T-helper 22 cell (primary cell): ENCODE data around the gene HIF3A.
A peak's percentile ranks its signal among the peaks of the same experiment; 100 is the strongest.
"Not testable (repeated sequence)": the region's sequence is repeated elsewhere in the genome, so short reads cannot be mapped to it uniquely, and the experiment has no call there.

ENCODE experiments used
- DNase-seq: peaks from one replicate; pipeline ENCODE4 v3.0.0-alpha.2; 2020; ENCODE audit warnings: low read depth

Gene HIF3A

DNA sequence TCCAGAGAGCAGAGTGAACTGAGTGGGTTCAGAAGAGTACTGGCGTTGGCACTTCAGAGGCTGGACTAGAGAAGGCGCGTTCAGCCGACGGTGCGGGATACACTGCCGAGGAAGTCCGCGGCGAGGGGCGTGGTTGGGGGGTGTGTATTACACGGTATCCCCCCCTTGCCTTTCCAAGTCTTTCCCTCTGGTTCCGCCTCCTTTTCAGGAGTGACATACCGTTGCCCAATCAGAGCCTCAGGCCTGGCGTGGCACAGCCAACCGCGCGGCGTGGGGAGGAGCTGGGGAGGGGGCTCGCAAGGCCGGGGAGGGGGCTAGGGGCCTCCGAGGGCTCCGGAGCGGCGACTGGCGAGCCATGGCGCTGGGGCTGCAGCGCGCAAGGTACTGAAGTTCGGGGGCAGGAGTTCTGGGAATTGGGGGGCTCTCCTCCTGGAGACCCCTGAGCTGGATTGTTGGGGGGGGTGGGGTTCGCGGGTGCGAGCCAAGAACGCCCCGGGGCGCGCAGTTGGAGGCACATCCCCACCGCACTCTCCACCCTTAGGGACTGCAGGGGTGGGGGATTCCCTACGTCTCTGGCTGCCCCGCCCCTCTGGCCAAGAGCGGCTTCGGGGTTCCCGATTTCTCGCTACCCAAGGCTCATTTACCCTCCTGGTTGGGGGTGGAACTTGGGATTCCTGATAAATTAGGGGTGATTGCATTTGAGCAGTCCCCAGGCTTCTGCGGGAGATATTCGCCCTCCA, at the start of gene HIF3A:
Gene HIF3A, plus strand, starts transcription at position 321 of the 740 bp plus-strand sequence. Its CDS starts 35 bp downstream, at position 356.
- no peak for DNase-seq

DNA sequence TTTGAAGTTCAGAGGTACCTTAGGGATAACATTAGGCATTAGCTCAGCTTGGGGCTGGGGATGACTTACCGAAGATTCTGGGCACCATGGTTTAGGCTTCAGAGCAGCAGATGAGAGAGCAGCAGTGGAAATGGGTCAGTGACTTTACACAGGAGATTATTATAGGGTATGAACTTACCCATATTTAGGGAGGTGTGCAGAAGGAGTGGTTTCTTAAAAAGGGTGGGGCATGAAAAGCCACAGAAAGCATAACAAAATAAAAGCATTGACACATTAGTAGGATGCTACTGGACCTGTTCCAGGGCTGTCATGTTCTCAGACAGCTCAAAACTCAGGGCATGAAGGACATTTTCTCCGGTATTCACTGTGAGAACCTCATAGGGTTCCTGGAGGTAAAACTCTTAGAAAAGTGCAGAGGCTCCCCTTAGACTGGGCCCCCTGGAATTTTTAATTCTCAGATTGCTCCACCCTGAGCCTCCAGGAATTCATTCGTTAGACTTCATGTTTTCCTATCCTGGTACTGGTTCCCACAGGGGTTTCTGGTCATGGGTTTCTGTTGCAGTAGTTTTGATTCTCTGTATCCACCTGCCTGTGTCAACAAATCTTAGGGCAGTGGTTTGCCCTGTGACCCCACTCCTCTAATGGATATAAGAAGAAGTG, 46.6 kb upstream of the HIF3A start:
- no peak for DNase-seq

DNA sequence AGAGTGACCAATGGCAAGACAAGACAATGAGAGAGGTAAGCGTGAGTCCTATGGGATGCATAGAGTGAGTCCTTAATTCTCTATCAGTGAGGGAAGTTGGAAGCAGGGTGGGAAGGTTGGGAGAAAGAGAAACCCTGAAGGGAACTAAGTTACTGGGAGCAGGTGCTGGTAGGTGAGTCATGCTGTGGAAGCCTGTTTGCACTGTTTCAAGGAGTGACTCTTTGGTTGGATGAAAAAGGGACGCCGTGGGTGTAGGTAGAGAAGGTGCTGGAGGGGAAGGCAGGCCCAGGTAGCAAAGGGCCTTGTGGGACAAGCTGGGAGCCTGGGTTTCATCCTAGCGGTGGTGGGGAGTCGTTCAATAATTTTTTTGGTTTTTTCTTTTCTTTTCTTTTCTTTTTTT, 45.4 kb upstream of the HIF3A start:
- no peak for DNase-seq

DNA sequence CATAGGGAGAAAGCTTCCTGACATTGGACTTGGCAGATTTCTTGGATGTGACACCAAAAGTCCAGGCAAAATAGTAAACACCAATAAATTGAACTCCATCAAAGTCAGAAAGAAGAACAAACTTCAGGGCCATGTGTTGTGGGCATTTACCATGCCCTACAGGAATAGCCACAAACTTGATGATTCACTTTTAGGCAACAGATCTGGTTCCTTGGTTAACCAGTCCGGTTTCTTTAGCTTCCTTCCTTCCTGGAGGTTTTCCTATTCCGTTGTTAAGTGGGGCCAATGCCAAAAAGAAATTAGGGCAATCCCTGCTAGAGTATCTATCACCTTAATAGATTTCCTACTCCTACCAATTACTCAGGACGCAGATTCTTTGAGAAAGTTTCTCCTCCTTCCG, 42.1 kb upstream of the HIF3A start:
- DNase-seq = no peak

DNA sequence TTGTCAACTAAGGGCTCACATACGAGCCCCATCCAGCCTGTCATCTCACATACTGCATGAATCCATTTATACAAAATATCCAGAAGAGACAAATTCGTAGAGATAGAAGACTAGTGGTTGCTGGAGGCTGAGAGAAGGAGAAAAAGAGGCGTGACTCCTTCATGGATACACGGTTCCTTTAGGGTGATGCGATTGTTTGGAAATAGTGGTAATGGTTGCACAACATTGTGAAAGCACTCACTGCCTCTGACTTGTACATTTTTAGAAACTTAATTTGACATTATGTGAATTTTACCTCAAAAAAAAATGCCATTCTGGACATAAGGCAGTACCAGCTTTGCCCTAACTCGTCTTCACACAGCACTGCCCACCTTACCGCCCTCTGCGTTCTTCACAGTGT, 40.0 kb upstream of the HIF3A start:
- no peak for DNase-seq

DNA sequence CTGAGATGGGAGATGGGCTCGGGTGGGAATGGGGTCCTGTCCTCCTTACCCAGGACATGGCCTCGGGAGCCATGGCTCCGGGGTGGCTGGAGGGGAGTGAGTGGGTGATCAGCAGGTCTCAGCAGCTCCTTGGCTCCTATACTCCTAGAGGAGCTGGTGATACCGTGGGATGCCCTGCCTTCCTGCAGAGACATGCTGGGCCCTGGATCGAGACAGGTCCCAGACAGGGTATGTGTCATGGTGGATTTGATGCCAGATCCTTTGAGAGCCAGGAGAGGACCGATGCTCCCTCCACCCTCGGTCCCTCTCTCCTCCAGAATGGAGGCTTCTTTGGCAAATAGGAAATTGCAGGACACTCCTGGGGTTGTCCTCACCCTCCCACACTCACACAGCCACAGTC, 35.3 kb upstream of the HIF3A start:
- DNase-seq = not testable (repeated sequence)

DNA sequence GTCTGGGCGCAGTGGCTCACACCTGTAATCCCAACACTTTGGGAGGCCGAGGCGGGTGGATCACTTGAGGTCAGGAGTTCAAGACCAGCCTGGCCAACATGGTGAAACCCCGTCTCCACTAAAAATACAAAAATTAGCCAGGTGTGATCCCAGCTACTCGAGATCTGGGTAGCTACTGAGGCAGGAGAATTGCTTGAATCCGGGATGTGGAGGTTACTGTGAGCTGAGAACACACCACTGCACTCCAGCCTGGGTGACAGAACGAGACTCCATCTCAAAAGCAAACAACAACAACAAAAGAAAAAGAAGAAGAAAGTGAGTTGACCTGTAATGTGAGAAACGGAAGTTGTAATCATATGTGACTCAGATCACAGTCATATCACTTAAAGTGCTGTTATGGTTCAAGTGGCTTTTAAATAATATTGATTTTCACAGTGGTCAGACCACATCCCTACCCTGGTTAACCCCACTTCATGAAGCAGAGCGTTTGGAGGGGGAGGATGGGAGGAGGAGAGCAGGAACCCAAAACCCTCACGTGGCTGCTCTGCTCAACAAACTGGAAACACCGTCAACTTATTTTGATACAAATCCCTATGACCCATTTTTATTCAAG, 34.1 kb upstream of the HIF3A start:
- DNase-seq = peak; percentile 38

DNA sequence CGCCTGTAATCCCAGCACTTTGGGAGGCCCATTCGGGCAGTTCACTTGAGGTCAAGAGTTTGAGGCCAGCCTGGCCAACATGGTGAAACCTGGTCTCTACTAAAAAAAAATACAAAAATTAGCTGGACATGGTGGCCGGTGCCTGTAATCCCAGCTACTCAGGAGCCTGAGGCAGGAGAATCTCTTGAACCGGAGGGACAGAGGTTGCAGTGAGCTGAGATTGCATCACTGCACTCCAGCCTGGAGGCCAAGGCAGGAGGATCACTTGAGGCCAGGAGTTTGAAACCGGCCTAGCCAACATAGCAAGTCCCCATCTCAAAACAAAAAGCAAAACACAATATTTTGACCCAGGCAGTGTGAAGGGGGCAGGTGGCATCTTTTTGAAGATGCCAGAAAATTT, 32.0 kb upstream of the HIF3A start:
- DNase-seq = not testable (repeated sequence)

DNA sequence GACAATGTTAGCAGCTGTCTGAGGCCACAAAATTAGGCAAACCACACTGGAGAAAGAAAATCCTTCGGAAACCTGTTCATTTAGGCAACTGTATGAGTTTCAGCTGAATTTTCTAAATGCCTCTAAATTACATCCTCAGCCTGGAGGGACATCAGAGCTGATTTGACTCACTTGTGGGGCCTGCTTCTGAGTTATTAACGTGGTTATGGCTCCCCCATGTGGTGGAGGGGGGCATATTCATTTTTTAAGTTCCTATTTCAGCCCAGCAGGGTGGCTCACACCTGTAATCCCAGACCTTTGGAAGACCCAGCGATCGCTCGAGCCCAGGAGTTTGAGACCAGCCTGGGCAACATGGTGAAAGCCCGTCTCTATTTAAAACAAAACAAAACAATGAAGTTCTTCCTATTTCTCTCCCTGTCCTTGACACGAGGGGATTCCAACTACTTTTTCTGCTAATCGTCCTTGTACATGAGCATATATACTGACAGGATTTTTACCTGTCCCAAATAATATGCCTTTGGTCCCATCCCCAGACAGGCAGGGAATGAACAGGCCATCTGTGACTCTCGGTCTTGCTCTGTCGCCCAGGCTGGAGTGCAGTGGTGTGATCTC, 31.5 kb upstream of the HIF3A start:
- peak; percentile 32 for DNase-seq

DNA sequence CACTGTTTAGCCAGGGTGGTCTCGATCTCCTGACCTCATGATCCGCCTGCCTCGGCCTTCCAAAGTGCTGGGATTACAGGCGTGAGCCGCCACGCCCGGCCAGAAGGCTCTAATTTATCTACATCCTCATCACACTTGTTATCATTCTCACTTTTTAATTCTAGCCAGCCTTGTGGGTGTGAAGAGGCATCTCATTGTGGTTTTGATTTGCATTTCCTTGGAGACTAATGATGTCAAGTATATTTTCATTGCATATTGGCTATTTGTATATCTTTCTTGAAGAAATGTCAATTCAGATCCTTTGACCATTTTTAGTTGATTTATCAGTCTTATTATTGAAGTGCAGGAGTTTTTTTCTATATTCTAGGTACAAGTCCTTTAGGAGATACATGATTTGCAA, 27.7 kb upstream of the HIF3A start:
- no peak for DNase-seq

DNA sequence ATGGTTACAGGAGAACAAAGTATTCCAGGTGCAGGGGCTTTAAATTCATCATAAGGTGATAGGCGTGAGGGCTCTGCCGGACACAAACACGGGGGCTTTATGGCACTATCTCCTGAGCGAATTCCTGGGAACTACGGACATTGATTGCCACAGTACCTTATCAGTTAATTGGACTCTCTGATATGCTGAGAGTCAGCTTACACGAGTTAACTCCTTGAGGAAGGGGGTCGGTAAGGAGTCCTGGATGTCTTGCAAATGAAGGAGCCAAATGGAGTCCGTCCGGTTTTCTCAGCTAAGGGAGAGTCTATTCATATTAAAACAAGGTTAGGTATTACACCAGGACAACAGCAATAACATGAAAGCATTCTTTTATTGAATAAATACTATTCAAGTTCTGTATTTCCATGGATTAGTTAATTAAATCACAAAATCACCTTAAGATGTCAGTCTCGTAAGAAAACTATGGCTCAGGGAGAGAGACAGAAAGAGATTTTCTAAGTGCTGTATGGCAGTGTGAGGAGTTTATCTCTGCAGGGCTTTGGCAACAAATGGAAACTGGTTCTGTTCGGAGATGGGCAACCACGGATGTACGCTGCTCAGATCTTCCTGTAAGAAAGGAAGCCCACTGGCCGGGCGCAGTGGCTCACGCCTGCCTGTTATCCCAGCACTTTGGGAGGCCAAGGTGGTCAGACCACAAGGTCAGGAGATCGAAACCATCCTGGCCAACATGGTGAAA, 26.2 kb upstream of the HIF3A start:
- no peak for DNase-seq

DNA sequence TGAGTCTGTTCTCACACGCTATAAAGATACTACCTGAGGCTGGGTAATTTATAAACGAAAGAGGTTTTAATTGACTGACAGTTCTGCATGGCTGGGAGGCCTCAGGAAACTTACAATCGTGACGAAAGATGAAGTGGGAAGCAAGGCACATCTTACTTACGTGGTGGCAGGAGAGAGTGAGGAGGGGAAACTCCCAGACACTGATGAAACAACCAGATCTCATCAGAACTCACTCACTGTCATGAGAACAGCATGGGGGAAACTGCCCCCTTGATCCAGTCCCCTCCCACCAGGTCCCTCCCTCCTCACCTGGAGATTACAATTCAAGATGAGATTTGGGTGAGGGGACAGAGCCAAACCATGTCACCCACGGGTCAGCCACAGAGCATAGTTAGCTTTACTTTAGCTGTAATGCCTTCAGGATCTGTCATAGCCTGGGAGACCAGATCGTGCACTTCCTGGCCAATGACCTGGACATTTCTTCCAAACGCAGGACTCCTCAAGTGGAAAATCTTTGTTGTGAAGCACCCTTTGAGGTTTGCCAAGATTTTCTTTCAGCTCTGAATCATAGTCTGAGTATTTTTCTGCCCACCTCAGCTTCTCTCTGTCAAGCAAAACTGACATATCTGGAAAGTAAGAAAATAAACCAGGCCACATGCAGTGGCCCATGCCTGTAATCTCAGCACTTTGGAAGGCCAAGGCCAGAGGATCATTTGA, 25.2 kb upstream of the HIF3A start:
- DNase-seq = no peak

DNA sequence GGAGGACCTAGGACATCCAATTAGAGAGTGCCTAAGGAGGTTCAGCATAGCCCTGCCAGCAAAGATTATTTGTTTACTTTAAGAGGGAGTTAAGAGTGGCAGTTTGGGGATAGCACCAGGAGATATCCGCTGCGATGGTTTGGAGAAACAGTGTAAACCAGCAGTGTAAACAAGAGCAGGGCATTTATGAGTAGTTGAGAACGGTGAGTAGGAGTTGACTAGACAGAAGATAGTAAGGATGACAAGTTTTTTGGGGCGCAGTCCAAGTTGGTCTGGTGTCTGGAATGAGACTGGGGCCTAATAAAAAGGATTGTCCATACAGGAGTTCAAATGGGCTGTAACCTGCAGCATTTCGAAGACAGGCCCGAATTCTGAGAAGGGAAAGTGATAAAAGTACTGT, 22.9 kb upstream of the HIF3A start:
- DNase-seq = not testable (repeated sequence)

DNA sequence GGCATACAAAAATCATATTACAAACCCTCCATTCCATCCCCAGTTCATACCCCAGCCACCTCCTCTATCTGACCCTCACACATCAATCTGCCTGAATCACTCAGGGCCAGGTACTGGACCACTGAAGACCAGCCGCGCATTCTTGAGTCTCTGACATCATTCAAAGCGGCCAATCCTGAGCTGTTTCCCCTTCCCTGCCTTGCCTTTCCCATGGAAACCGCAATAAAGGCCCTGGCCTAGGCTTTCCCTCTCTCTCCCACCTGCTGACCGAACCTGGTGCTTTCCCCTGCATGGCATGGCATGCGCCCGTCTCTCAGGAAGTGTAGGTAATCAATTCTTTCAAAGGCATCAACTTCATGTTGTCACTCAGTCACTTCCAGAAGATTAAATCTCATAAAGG, 17.7 kb upstream of the HIF3A start:
- DNase-seq = no peak

DNA sequence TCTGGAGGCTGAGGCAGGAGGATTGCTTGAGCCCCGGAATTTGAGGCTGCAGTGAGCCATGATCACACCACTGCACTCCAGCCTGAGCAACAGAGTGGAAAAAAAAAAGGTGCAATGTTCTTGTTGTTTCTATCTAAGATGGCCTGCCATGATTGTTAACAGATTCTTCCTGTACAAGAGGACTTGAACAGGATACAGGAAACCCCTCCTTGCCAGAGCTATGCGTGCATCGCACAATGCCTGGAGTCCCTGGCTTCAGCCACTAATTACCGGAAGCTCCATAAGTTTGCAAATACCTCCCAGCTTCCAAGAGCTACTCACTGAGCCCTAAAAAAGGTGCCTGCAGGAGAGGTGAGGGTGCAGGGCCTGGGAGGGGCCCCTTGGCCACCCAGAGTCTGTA, 13.1 kb upstream of the HIF3A start:
- DNase-seq = no peak

DNA sequence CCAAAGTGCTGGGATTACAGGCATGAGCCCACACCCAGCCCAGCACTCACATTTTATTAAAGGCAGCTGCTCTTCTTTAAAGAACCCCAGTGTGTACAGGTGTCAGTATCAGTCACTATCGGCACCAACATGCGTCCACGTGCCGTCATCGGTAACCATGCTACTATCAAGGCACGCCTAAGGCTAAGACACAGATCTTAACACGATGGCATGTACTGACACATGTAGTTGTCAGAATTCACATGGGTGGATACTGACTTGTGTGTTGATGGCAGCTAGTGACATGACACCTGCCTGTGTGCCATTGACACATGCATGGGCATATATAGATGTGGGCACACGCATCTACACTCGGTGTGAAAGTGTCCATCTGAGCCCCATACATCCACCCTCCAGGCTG, 12.2 kb upstream of the HIF3A start:
- DNase-seq = no peak

DNA sequence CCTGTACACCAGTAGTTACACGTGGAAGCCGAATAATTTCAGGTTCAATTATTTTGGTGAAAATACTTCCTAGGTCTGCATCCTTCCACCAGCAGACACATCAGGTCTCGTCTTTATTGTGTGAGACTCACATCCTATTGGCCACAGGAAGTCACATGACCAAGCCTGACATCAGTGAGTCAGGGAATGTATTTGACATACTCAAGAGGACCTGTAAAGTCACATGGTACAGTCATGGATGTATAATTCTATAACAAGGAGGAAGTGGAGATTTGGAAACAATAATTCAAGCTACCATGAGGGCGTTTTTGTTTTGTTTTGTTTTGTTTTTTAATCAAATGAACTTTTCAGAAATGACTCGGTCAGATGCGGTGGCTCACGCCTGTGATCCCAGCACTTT, 9.3 kb upstream of the HIF3A start:
- DNase-seq = no peak

DNA sequence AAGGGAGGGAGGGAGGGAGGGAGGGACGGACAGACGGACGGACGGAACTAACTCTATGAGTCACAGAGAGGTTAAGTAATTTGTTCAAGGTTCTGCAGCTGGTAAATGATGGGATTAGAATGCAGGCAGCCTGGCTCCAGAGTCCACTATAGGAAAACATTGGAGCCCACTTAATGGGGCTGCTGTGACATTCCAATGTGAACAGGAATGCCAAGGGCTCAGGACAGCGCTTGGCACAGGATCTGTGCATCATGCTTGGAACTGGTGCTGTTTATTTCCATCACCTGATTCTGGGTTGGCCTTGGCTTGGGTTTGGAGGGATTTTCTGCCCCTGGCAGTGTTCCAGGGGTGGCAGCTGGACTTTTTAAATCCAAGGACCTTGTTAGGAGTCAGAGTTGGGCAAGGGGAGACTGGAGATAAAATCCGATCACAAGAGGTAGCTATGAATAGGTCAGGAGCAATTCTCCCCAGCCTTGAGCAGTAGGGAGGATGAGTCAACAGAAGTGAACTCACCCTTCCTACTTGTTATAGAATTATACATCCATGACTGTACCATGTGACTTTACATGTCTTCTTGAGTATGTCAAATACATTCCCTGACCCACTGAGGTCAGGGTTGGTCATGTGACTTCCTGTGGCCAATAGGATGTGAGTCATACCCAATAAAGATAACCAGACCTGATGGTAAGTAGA, 7.8 kb upstream of the HIF3A start:
- no peak for DNase-seq

DNA sequence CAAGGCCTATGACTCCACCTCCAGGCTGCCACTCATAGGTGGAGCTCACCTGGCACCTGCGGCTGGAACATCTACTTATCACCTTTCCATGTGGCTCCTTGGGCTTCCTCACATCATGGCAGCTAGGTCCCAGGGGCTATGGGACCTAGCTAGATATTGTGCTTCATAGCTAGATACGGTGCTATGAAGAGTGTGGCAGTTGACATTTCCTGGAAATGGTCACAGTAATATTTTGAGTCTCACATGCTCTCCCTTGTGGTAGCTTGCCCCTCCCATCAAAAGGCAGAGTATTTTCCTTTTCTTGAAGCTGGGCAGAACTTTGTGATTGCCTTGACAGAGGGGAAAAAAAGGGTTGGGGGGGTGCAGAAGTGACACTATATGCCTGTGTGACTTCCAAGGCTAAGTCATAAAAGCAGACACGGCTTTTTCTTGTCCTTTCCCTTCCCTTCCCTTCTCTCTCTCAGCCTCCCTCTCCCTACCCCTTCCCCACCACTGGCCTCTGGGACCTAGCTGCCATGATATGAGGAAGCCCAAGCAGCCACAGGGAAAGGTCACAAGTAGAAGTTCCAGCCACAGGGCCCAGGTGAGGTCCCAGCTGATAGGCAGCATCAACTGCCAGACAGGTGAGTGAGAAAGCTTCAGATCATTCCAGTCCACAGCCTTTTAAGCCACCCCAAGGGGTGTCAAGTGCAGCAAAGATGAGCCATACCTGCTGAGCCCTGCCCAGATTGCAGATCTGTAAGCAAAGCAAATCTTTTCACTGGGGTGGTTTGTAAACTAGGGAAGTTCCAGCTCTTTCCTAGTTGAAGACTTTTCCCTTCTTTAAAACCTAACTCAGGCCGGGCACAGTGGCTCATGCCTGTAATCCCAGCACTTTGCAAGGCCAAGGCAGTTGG, 6.9 kb upstream of the HIF3A start:
- DNase-seq = no peak

DNA sequence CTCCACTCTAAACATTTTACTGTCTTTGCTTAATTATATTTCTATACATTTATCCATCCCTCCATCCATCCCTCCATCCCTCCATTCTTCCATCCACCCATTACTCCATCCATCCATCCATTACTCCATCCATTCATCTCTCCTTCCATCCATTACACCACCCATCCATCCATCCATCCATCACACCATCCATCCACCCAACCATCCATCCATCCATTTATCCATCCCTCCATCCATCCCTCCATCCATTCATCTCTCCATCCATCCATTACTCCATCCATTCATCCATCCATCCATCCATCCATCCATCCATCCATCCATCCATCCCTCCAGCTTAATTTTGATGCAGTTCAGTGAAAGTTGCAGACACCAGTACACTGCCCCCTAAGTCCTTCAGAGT, 5.0 kb upstream of the HIF3A start:
- no peak for DNase-seq
